GM23248 (cell line): ENCODE measurements around the gene CLN3. TPM values are rescaled to one million over a fixed set of nuclear protein-coding genes. Genes with fewer than 3 reads are reported as not detected.
A peak's percentile ranks its signal among the peaks of the same experiment; 100 is the strongest.
"Not testable (repeated sequence)": the region's sequence is repeated elsewhere in the genome, so short reads cannot be mapped to it uniquely, and the experiment has no call there.

Experiments
- DNase-seq: peaks from one replicate; pipeline ENCODE4 v3.0.0-alpha.2; 2015
- H2AFZ ChIP-seq: fragments of 200-600 bp; sonication (generic); 2 replicates; pipeline ENCODE4 v1.6.1; 2016; ENCODE audit warnings: antibody characterized with exemption
- H3F3A ChIP-seq: fragments of 200-600 bp; sonication (generic); 2 replicates; pipeline ENCODE4 v1.6.1; 2016; ENCODE audit warnings: mild to moderate bottlenecking, antibody characterized with exemption, mixed run types; ENCODE audit not compliant: insufficient read depth
- H3K27ac ChIP-seq: fragments of 200-600 bp; sonication (generic); 2 replicates; pipeline ENCODE4 v1.5.1; 2016; ENCODE audit warnings: mild to moderate bottlenecking
- H3K27me3 ChIP-seq: fragments of 200-600 bp; sonication (generic); replicated peaks from 2 replicates; pipeline ENCODE4 v1.6.1; 2016; ENCODE audit warnings: mild to moderate bottlenecking; ENCODE audit not compliant: insufficient read depth
- H3K36me3 ChIP-seq: fragments of 200-600 bp; sonication (generic); 2 replicates; pipeline ENCODE4 v1.6.1; 2016; ENCODE audit warnings: low read depth, mild to moderate bottlenecking
- H3K4me1 ChIP-seq: fragments of 200-600 bp; sonication (generic); 2 replicates; pipeline ENCODE4 v1.6.1; 2016; ENCODE audit warnings: mild to moderate bottlenecking; ENCODE audit not compliant: insufficient read depth
- H3K4me2 ChIP-seq: fragments of 200-600 bp; sonication (generic); one replicate; pipeline ENCODE4 v1.6.1; 2016; ENCODE audit warnings: mild to moderate bottlenecking; ENCODE audit not compliant: unreplicated experiment
- H3K4me3 ChIP-seq: fragments of 200-600 bp; sonication (generic); 2 replicates; pipeline ENCODE4 v1.5.1; 2016; ENCODE audit warnings: mild to moderate bottlenecking
- H3K79me2 ChIP-seq: fragments of 200-600 bp; sonication (generic); 2 replicates; pipeline ENCODE4 v1.6.1; 2016; ENCODE audit warnings: mild to moderate bottlenecking; ENCODE audit not compliant: insufficient read depth
- H3K9ac ChIP-seq: fragments of 200-600 bp; sonication (generic); 2 replicates; pipeline ENCODE4 v1.6.1; 2016; ENCODE audit warnings: mild to moderate bottlenecking
- H3K9me2 ChIP-seq: fragments of 200-600 bp; sonication (generic); 2 replicates; pipeline ENCODE4 v1.6.1; 2016; ENCODE audit warnings: mixed run types, mild to moderate bottlenecking, moderate library complexity; ENCODE audit not compliant: insufficient read depth
- H3K9me3 ChIP-seq: fragments of 200-600 bp; sonication (generic); one replicate; pipeline ENCODE4 v1.6.1; 2017; ENCODE audit warnings: low read depth
- H4K20me1 ChIP-seq: fragments of 200-600 bp; sonication (generic); 2 replicates; pipeline ENCODE4 v1.6.0; 2016; ENCODE audit not compliant: insufficient read depth
- EZH2 ChIP-seq: fragments of 200-600 bp; sonication (generic); IDR thresholded peaks from 2 replicates; pipeline ENCODE4 v1.6.1; 2018; ENCODE audit warnings: antibody characterized with exemption, mild to moderate bottlenecking; ENCODE audit not compliant: insufficient read depth, poor library complexity, severe bottlenecking
- EZH2phosphoT487 ChIP-seq: fragments of 200-600 bp; sonication (generic); IDR thresholded peaks from 2 replicates; pipeline ENCODE4 v1.6.1; 2018; ENCODE audit warnings: antibody characterized with exemption, moderate library complexity, mild to moderate bottlenecking, low read depth; ENCODE audit not compliant: insufficient read depth
- WGBS, 2 experiments: methylation state at CpG; one replicate each; pipeline ENCODE4 v1.1.6; 2015 to 2017; ENCODE audit warnings: low lambda C conversion rate in 2 of 2, low coverage in 1 of 2; ENCODE audit errors: missing lambda C conversion rate in 2 of 2; 5-methylcytosine and 5-hydroxymethylcytosine counted together
- in situ Hi-C: fragments of 300-500 bp; cut with MboI; formaldehyde crosslinking; loops from 2 replicates; pipeline ENCODE4 v1.15.0; 2020
- polyA plus RNA-seq: library from polyadenylated mRNA; unstranded; fragments of >200 nt; fragmentation: Nextera tagmentation; extraction: Ambion mirVana; gene quantifications from 2 replicates; pipeline ENCODE4 v1.2.1, GENCODE V29; 2016
- total RNA-seq: library from RNA; depleted of rRNA; stranded (reverse); fragments of >200 nt; shearing (Covaris generic); gene quantifications from 2 replicates; pipeline ENCODE4 v1.2.3, GENCODE V29; 2014

CLN3 gene
- total and polyA plus RNA-seq, 2 experiments from 2014 or later, result 15.8 to 21.1 TPM

GRCh38 chr16:28527985-28528384, 36.1 kb upstream of the CLN3 start:
- 90 to 91% methylated on average over 4 to 5 of the region's 5 CpGs for WGBS, 2 experiments
- Histone ChIP-seq H4K20me1 (no peaks in the 10 kb centered on the region), H3K79me2 (no peaks in the 10 kb centered on the region), H3K27ac (no peak overlapping the region), H3K9me2 (no peaks in the 10 kb centered on the region), H2AFZ (no peak overlapping the region), H3K27me3 (no peaks in the 10 kb centered on the region), H3F3A (no peaks in the 10 kb centered on the region), H3K9ac (no peak overlapping the region), H3K4me1 (no peaks in the 10 kb centered on the region), H3K9me3 (no peaks in the 10 kb centered on the region), H3K4me2 (no peak overlapping the region), H3K4me3 (no peak overlapping the region), H3K36me3 (no peaks in the 10 kb centered on the region)
- TF ChIP-seq EZH2 (no peak), EZH2phosphoT487 (no peak)
- in situ Hi-C loops, result loop anchor here (25.0 kb wide), 1 partner anchor 409 kb away; the partner anchor contains the start of genes CD19 and RABEP2
- DNase-seq, result no peak

GRCh38 chr16:28527100-28527785, 35.4 kb upstream of the CLN3 start:
- H3F3A ChIP-seq, H3K9me3 ChIP-seq, H3K9ac ChIP-seq, H2AFZ ChIP-seq, H3K27me3 ChIP-seq, H3K4me1 ChIP-seq, H3K4me2 ChIP-seq, H3K27ac ChIP-seq, H3K9me2 ChIP-seq, DNase-seq, H3K79me2 ChIP-seq, H3K36me3 ChIP-seq, H3K4me3 ChIP-seq, H4K20me1 ChIP-seq: not testable (repeated sequence)
- in situ Hi-C loops, result loop anchor here (25.0 kb wide), 1 partner anchor 410 kb away; the partner anchor contains the start of genes CD19 and RABEP2
- WGBS, 2 experiments, result 89% methylated on average over 7 of the region's 7 CpGs

GRCh38 chr16:28526201-28527099, 34.6 kb upstream of the CLN3 start:
- Histone ChIP-seq H2AFZ (no peak overlapping the region), H3K79me2 (no peaks in the 10 kb centered on the region), H3K4me2 (no peak overlapping the region), H3K9me2 (no peaks in the 10 kb centered on the region), H3K4me1 (no peaks in the 10 kb centered on the region), H4K20me1 (no peaks in the 10 kb centered on the region), H3K4me3 (no peak overlapping the region), H3K36me3 (no peaks in the 10 kb centered on the region), H3K9ac (no peak overlapping the region), H3K9me3 (no peaks in the 10 kb centered on the region), H3K27ac (no peak overlapping the region), H3K27me3 (no peaks in the 10 kb centered on the region), H3F3A (no peaks in the 10 kb centered on the region)
- no peak for DNase-seq
- in situ Hi-C loops, result loop anchor here (25.0 kb wide), 1 partner anchor 411 kb away; the partner anchor contains the start of genes CD19 and RABEP2
- TF ChIP-seq EZH2 (no peak), EZH2phosphoT487 (no peak)
- 77 to 81% methylated on average over 11 of the region's 11 CpGs for WGBS, 2 experiments

- 42 to 50% methylated on average over 6 of the region's 6 CpGs for WGBS, 2 experiments
These were observed 32.9 kb upstream of the CLN3 start for GRCh38 chr16:28524681-28525171.

More at GRCh38 chr16:28524681-28525171, 32.9 kb upstream of the CLN3 start:
- no peaks in the 10 kb centered on the region for H3K27me3 ChIP-seq
- H3K9me3 ChIP-seq, result no peaks in the 10 kb centered on the region
- H3K9me2 ChIP-seq, result no peaks in the 10 kb centered on the region
- H3K79me2 ChIP-seq, result no peaks in the 10 kb centered on the region
- H3F3A ChIP-seq, result no peaks in the 10 kb centered on the region
- no peak overlapping the region for H3K9ac ChIP-seq
- no peaks in the 10 kb centered on the region for H3K4me1 ChIP-seq
- no peak overlapping the region for H3K4me3 ChIP-seq
- H3K4me2 ChIP-seq, result no peak overlapping the region
- TF ChIP-seq EZH2, result no peak
- TF ChIP-seq EZH2phosphoT487, result no peak
- no peak overlapping the region for H3K27ac ChIP-seq
- peak; percentile 58 for DNase-seq
- no peaks in the 10 kb centered on the region for H3K36me3 ChIP-seq
- in situ Hi-C loops, result loop anchor here (25.0 kb wide), 1 partner anchor 413 kb away; the partner anchor contains the start of genes CD19 and RABEP2
- H2AFZ ChIP-seq, result no peak overlapping the region; the same call in 1 of the 2 replicates
- H4K20me1 ChIP-seq, result no peaks in the 10 kb centered on the region
